T1000 (cell line): ENCODE measurements around the gene ARHGAP22.

Experiments
- DNase-seq: peaks from one replicate; lab custom pipeline; 2025; ENCODE audit warnings: mixed read lengths; lab: John Stamatoyannopoulos, UW

ARHGAP22 gene

GRCh38 chr10:48511875-48512231 is 93.0 kb downstream of the ARHGAP22 start:
- DNase-seq, result no peak

GRCh38 chr10:48511066-48511874 is 93.6 kb downstream of the ARHGAP22 start:
- no peak for DNase-seq

DNA sequence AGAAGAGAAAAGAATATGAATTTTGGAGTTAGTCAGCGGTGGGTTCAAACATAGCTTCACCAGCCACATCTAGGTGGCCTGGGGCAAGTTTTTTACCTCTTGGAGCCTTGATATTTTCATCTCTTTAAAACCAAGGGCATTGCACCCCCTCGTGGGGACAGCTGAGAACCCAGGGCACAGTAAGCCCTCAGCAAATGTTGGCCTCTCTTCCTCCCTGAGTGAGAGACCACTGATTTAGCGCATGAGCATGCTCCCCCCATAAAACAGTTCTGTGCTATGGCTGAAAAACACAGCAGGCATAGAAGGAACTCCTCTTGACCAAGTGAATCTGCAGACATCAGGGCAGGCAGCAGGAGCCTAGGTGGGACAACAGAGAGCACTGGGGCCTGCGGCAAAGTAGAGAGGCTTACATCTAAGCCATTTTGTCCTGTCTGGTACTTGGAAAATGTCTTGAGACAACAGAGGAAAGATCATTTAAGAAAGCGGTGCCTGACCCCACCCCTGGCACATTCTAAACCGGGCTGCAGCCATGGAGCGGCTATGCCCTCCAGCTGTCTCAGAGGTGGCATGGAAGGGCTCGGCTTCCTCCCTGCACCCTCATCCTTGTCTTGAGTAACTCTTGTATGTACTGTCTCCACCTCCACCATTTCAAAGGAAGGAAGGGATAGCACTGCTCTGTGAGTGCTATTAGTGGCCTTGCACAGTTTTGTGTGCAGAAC is 94.7 kb downstream of the ARHGAP22 start:
- no peak for DNase-seq

GRCh38 chr10:48508791-48509772 is 95.8 kb downstream of the ARHGAP22 start:
- no peak for DNase-seq

- peak; percentile 8 for DNase-seq
These were observed 96.7 kb downstream of the ARHGAP22 start for GRCh38 chr10:48507933-48508790.

DNA sequence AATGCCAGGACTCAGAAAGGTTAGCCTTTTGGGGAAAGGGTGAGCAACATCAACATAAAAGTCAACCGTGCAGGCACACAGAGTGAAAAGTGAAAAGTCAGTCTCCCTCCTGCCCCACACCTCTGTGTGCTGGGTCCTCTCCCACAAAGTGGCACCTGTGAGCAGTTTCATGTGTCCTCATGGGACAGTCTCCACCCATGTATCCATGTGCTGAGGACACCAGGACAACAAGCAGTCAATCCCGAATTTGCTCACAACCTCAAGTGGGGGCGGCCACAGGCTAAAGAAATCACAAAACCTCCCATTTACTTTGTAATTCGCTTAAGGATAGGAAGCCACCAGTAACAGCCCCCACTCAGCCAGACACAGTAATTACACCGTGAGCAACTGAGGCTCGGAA is 97.4 kb downstream of the ARHGAP22 start:
- no peak for DNase-seq

DNA sequence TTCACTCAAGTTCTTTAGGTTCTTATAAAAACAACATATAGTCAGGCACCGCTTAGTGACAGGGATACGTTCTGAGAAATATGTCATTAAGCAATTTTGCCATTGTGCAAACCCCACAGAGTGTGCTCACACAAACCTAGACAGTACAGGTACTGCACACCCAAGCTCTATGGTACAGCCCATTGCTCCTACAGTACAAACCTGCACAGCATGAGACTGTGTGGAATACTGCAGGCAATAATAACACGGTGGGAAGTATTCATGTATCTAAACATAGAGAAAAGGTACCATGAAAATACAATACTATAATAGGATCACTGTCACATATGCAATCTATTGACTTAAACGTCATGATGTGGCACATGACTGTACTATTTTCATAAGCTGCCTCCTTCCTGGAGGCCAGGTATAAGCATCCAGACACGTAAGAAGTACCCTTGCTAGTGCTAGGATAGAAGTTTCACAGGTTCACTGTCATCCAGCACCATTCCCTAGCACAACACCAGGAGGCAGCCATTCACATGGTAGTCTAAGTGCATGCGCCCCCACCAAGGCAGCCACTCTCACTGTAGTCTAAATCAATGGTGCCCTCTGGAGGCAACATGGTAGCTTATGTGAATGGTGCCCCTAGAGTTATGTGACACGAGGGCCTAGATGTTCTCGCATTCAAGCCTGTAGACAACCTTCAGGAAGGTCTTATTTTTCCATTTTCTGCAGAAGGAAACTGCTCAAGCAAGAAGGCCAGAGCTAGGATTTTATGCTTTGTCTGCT is 98.5 kb downstream of the ARHGAP22 start:
- DNase-seq, result no peak

DNA sequence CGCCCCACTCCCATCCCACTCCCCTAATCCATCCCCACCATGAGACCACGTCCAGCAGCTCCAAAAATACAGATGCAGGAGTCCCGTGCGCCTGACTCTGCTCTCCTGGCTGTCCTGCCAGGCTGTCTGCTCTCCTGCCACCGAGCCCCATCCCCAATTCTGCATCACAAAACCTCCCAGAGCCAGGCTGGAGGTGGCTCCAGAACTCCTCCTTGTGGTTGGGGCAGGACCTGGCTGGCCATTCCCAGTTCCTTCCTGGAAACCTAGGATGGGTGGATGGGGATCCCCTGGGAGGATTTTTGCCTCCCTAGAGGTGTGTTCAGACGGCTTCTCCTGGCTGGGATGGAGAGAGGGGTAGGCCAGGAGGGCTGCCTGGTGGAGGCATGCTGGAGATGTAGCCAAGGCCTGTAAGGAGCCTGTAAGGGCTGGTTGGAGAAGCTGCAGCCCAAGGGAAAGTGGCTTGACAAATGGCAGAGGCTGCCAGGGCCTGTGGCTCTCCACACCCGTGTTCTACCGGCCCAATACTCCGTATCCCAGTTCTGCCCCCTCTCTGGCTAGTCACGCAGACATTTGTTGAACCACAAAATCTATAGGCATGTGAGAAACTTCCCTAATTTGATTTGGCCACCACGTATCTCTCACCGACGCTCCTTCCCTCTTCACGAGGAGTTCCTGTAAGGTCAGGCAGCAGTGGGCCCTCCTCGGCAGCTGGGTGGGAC is 99.3 kb downstream of the ARHGAP22 start:
- no peak for DNase-seq

DNA sequence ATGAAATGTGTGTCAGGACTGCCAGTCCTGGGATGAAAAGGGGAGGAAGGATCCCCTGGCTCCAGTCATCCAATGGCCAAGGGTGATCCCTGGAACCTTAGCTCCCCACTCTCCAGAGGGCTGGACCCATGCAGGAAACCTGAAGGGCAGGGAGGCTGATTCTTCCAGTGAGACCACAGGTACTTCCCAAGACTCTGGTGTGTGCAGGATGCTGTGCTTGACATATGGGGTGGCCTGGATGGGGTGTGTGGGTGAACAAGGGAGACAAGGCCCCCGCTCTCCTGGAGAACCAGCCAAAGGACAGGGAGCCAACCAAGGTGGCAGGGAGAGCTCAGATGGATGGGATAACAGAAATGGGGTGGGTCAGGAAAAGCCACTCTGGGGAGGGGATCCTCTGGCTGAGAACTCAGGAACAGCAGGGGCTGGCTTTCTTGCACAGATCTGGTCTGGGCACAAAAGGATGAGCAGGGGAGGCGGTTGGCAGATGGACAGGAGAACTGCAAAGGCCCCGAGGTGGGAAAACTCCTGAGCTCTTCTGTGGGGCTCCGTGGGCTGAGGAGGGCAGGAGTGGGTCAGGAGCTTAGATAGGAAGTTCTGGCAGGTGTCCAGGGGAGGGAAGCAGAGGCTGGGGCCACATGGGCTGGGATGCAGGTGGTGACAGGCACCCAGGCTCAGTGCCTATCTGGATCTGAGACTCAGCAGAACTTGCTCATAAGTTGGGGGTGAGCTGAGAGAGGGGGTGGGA is 100.6 kb downstream of the ARHGAP22 start:
- no peak for DNase-seq

- DNase-seq, result no peak
These were observed 101.5 kb downstream of the ARHGAP22 start for GRCh38 chr10:48503293-48503911.

- DNase-seq, result no peak
These were observed 102.1 kb downstream of the ARHGAP22 start for GRCh38 chr10:48502791-48503190.

DNA sequence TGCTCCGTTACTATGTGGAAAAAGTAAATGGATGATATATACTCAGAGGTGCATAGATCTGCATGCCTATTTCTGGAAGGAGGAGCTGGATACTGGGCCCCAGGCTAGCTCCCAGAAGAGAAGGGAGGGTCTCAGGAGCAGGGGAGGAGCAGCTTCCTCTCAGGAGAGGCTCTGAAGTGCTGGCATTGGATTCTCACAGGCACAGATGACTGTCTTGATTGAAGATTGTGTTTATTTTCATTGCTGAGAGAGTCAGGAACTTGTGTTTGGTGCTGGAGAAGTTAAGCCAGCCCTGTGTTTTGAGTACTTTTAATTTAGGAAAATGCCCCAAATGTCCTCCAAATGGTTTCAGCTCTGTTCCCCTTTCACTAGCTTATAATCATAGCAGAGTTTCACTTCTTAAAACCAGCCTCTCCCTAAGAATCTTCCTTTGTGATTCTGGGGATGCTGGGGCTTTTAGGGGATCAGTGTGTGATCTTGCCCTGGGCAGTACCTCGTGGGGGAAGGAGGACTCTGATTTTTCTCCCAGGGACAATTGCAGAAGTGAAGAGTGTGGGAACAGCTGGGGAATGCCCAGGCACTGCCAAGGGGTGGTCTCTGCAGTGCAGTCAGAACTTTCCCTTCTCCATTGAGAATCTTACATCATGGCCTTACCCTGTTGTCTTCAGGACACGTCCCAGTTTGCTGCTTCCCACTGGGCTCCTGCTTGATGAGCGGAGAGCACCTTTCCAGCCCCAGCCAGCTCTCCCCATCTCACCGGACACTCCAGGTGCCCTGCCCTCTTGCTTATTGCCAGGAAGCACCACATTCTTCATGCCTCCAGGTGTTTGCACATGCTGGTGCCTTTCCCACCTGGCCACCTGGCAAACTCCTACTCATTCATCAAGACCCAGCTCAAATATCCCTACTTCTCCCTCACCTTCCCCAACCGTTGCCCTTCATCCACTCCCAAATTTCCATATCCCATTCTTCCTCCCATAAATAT is 102.8 kb downstream of the ARHGAP22 start:
- no peak for DNase-seq

GRCh38 chr10:48501226-48501625 is 103.6 kb downstream of the ARHGAP22 start:
- DNase-seq, result no peak

GRCh38 chr10:48500771-48501170 is 104.1 kb downstream of the ARHGAP22 start:
- DNase-seq, result no peak

DNA sequence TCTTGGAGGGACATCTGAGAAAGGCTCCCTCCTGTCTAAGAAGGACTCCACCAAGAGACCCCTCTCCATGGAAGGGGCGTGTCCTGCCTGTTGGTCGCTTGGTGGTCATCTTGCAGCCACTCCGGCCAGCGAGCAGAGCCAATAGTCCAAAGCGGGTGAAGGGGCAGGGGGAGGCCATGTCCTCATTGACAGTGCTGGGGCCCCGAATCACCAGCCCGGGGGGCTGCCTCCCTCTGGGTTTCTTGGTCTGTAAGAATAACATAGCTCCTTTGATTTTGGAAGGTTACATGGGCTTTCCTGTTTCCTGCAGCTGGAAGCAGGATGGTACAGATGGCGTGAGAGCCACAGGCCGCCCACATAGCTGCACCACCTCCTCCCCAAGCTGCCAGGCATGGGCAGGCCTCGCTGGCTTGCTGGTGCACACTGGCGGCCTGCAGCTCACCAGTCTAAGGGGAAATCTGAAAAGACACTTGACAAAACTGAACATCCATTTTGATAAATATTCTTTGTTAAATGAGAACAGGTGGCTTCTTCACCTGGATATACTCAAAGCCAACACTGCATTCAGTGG is 105.8 kb downstream of the ARHGAP22 start:
- no peak for DNase-seq

DNA sequence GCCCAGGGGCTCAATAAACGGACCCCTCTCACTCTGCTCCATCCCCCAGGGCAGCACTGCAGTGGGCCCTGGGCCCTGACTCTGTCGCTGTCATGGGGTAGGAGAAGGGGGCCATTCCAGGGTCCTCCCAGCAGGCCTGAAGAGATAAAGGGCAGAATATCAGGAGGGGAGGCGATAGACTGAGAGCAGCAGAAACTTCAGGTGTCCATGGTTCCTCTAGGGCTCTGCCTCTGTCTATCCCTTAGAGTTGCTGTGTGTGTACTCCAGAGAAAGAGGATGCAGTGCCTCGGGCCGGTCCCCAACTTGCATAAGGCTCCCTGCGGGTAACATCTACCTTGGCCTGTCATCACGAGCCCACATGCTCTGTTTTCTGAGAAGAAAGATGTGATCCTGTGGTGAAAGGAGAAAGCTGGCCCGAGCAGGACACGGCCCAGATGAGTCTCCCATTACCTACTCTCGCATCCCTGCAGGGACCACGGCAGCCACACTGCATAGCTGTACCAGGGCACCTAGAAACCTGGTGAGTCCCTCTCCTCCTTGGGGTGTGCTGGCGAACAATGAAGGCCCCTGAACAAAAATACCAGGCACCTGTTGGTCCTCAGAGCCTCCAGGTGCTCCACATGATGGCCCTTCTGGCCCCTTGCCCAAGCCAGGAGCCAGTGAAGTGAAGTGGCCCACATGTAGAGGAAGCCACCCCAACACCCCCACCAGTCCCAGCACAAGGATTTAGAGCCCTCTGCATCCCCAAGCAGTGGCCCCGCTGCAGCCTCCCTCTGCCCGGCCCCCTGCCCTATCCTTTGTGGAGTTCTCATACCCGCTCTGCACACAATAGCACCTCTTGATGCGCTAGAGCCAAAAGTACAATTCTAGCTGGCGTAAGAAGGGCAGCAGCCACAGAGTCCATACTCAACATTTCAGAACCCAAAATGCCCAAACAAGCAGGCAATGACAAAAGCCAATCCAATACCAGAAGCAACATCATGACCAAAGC is 106.8 kb downstream of the ARHGAP22 start:
- no peak for DNase-seq
